Body of pancreas (tissue), 4 donors: ENCODE measurements around the gene S100P.

Experiments
- CTCF ChIP-seq, 7 experiments: fragments of 450-650 bp in 4 of 7; fragments of 200-600 bp in 3 of 7; sonication (generic) in 3 of 7; IDR thresholded peaks; one replicate each; pipeline ENCODE4 v1.5.1; 2016 to 2019; ENCODE audit warnings: antibody characterized with exemption in 7 of 7
- POLR2A ChIP-seq, 3 donors: fragments of 450-650 bp; IDR thresholded peaks; one replicate each; pipeline ENCODE4 v1.6.1; 2016; ENCODE audit warnings: antibody characterized with exemption in 3 of 3, mild to moderate bottlenecking in 2 of 3

GRCh38 chr4:6727081-6727942 is 33.6 kb downstream of the S100P start:
- TF ChIP-seq CTCF (IDR thresholded peaks at IDR 0.05), result no peak
- no peak for TF ChIP-seq POLR2A (IDR thresholded peaks at IDR 0.05)
